ENCODE data around the gene ELOA.
"Not testable (repeated sequence)": the region's sequence is repeated elsewhere in the genome, so short reads cannot be mapped to it uniquely, and the experiment has no call there.

Gene ELOA

GRCh38 chr1:23741609-23742008 is 1.7 kb upstream of the ELOA start:
- DNase-seq = no peak

GRCh38 chr1:23742670-23743286 is 493 bp upstream of the ELOA start:
- DNase-seq = no peak

- no peak for DNase-seq
Observed at GRCh38 chr1:23745515-23745914, 2.2 kb downstream of the ELOA start.

GRCh38 chr1:23748016-23748415 is 4.7 kb downstream of the ELOA start:
- no peak for DNase-seq

- DNase-seq = peak; percentile 15
Observed at GRCh38 chr1:23751050-23751814, 8.0 kb downstream of the ELOA start.

GRCh38 chr1:23751815-23752200 is 8.5 kb downstream of the ELOA start:
- DNase-seq = no peak

- no peak for DNase-seq
Observed at GRCh38 chr1:23752909-23753308, 9.6 kb downstream of the ELOA start.

- no peak for DNase-seq
Observed at GRCh38 chr1:23756676-23757075, 13.4 kb downstream of the ELOA start.

GRCh38 chr1:23757812-23758211 is 14.5 kb downstream of the ELOA start:
- no peak for DNase-seq

- no peak for DNase-seq
Observed at GRCh38 chr1:23759277-23759676, 16.0 kb downstream of the ELOA start.

- DNase-seq = no peak
Observed at GRCh38 chr1:23763041-23763577, 19.8 kb downstream of the ELOA start.

GRCh38 chr1:23768733-23769132 is 25.5 kb downstream of the ELOA start:
- no peak for DNase-seq

GRCh38 chr1:23772049-23772853 is 29.0 kb downstream of the ELOA start:
- DNase-seq = peak; percentile 63

- no peak for DNase-seq
Observed at GRCh38 chr1:23772854-23773242, 29.6 kb downstream of the ELOA start.

GRCh38 chr1:23774174-23774880 is 31.1 kb downstream of the ELOA start:
- DNase-seq = no peak

- no peak for DNase-seq
Observed at GRCh38 chr1:23776217-23776616, 32.9 kb downstream of the ELOA start.

- peak; percentile 64 for DNase-seq
Observed at GRCh38 chr1:23777979-23778814, 34.9 kb downstream of the ELOA start, which contains the start of gene PITHD1. Gene PITHD1 (plus strand): TSS chr1:23778418. CDS start chr1:23778516, 98 bp downstream.

GRCh38 chr1:23779826-23780371 is 36.6 kb downstream of the ELOA start:
- no peak for DNase-seq

GRCh38 chr1:23783141-23783540 is 39.9 kb downstream of the ELOA start:
- not testable (repeated sequence) for DNase-seq

GRCh38 chr1:23784846-23785245 is 41.6 kb downstream of the ELOA start:
- DNase-seq = no peak

- no peak for DNase-seq
Observed at GRCh38 chr1:23787701-23788100, 44.4 kb downstream of the ELOA start.

- no peak for DNase-seq
Observed at GRCh38 chr1:23788695-23789094, 45.4 kb downstream of the ELOA start.

Measured in GDM1 (cell line).